Mucosa of descending colon (tissue), 3 donors: Measurements from ENCODE around the gene PRSS57. TPM values are rescaled to one million over a fixed set of nuclear protein-coding genes. Genes with fewer than 3 reads are reported as not detected.

Experiments
- ATAC-seq: fragments of 200-7000 bp; cut with Tn5 transposase; one replicate; pipeline ENCODE4 v1.9.1; 2020; ENCODE audit warnings: mild to moderate bottlenecking, moderate library complexity
- DNase-seq, 3 donors: peaks; one replicate each; pipeline ENCODE4 v3.0.0-alpha.2; 2020
- H3K36me3 ChIP-seq: fragments of 200-600 bp; one replicate; pipeline ENCODE4 v1.8.0; 2021; ENCODE audit warnings: low read depth, mild to moderate bottlenecking
- H3K4me1 ChIP-seq: fragments of 200-600 bp; one replicate; pipeline ENCODE4 v1.8.0; 2021; ENCODE audit warnings: low read depth, mild to moderate bottlenecking
- H3K4me3 ChIP-seq: fragments of 200-600 bp; one replicate; pipeline ENCODE4 v1.8.0; 2021; ENCODE audit warnings: mild to moderate bottlenecking
- H3K9me3 ChIP-seq: fragments of 200-600 bp; one replicate; pipeline ENCODE4 v1.8.0; 2021; ENCODE audit warnings: mild to moderate bottlenecking
- intact Hi-C, 2 donors: fragments of 100-400 bp; cut with DNase I in 1 of 2; cut with micrococcal nuclease in 1 of 2; formaldehyde crosslinking; loops; one replicate each; pipeline versions ENCODE4 v1.11.0 to v1.11.1; 2022; cut with DNase I, micrococcal nuclease
- total RNA-seq, 3 donors: library from RNA; stranded (reverse); fragmentation: NEBNext Ultra II Directional in 2 of 3; extraction: Animal tissue kit (Norgen Biotek cat#: 25700) in 2 of 3; gene quantifications; one replicate each; pipeline versions ENCODE4 v1.2.1 to v1.2.4, GENCODE V29; 2021 to 2023
- TF ChIP-seq, protein P1 (sequence below): fragments of 200-600 bp; IDR thresholded peaks from one replicate; pipeline ENCODE4 v1.8.0; 2022; ENCODE audit warnings: antibody characterized with exemption, mild to moderate bottlenecking
- donor health status: DM: no; HTN: no; CAD: no; lungs with moderate emphysema.
- donor health status: DM: no; HTN: no; CAD: no.
- donor health status: DM: no; HTN: yes; CAD: no.

Gene PRSS57
- total RNA-seq, 3 donors from 2014 or later: not detected

DNA sequence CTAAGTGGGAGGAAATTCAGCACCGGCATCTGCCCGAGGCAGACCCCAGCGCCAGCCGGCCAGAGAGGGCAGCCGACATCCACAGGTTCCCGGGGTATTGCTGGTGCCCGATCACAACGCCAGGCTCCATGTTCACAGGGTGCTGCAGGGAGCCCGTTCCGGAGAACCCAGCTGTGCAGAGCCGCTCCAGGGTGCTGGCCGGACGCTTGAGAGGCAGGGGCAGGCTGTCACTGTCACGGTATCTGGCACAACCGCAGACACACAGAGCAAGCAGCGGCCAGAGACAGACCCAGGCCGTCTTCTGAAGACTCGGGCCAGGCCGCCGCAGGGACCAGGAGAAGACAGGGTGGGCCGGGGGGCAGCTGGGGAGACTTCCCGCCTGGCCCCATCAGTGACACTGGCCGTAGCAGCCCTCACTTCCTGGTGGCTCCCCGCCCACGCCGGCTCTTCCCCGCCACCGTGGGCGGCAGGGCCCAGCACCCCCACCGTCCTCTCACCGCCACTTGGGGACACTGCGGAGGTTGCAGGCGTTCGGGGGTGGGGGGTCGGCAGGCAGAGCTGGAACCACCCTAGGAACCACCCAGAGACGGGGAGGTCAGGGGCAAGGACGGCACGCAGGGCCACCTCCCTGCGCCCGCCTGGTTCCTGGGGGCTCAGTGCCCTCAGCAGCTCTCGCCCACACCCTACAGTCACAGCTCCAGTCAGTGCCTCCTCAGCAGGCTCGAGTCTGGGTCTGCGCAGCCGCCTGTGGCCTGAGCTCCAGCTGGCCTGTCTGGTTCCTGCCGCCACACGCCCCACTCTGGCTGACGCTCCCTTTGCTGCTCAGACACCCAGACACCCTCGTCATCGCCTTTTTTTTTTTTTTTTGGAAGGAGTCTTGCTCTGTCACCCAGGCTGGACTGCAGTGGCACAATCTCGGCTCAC, 36.1 kb downstream of the PRSS57 start:
- no peak overlapping the region for H3K4me3 ChIP-seq
- ATAC-seq (no peak), DNase-seq (peak in 2 of 3 donors; percentile 52 to 76)
- peaks cover 37% of the 10 kb centered on the region for H3K4me1 ChIP-seq
- no peaks in the 10 kb centered on the region for H3K9me3 ChIP-seq
- intact Hi-C loops: no loop called here
- no peaks in the 10 kb centered on the region for H3K36me3 ChIP-seq
- TF ChIP-seq, protein P1, sequence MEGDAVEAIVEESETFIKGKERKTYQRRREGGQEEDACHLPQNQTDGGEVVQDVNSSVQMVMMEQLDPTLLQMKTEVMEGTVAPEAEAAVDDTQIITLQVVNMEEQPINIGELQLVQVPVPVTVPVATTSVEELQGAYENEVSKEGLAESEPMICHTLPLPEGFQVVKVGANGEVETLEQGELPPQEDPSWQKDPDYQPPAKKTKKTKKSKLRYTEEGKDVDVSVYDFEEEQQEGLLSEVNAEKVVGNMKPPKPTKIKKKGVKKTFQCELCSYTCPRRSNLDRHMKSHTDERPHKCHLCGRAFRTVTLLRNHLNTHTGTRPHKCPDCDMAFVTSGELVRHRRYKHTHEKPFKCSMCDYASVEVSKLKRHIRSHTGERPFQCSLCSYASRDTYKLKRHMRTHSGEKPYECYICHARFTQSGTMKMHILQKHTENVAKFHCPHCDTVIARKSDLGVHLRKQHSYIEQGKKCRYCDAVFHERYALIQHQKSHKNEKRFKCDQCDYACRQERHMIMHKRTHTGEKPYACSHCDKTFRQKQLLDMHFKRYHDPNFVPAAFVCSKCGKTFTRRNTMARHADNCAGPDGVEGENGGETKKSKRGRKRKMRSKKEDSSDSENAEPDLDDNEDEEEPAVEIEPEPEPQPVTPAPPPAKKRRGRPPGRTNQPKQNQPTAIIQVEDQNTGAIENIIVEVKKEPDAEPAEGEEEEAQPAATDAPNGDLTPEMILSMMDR: no peak

DNA sequence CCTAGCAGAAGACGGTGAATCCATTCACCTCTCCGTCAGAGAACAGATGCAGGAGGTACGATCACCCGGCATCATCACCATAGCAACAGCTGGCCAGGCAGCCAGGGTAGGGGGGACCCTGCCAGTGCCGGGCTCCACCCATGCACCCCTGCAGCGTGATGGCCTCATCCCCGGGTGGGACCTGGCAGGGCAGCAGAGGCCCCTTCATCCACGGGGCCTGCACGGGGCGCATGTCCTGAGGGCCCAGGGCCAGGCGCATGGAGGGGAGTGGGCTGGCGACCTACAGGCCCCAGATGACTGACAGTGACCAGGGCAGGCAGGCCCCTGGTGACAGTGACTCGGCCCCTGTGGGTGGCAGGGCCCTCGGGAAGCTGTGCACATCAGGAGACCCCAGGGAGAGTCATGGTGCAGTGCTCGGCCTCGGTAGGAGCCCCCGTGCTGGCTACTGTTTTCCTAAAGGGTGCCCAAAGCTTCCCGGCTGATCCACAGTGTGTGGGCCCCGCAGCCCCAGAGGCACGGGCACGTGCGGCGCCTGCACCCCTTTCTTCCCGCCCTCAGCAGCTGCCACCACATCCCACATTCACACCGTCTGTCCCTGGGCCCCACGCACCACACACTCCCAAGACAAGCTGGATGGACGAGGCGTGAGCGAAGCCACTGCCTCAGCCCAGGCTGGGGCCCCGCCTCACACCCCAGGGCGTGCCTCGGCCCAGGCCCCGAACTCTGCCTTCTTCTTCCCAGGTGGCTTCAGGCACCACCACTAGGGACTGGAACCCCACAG, 37.0 kb downstream of the PRSS57 start:
- peaks cover 33% of the 10 kb centered on the region for H3K4me1 ChIP-seq
- DNase-seq (peak in 1 of 3 donors; percentile 54), ATAC-seq (no peak)
- TF ChIP-seq, protein P1: no peak
- H3K36me3 ChIP-seq: no peaks in the 10 kb centered on the region
- H3K9me3 ChIP-seq: no peaks in the 10 kb centered on the region
- H3K4me3 ChIP-seq: no peak overlapping the region
- intact Hi-C loops: no loop called here

DNA sequence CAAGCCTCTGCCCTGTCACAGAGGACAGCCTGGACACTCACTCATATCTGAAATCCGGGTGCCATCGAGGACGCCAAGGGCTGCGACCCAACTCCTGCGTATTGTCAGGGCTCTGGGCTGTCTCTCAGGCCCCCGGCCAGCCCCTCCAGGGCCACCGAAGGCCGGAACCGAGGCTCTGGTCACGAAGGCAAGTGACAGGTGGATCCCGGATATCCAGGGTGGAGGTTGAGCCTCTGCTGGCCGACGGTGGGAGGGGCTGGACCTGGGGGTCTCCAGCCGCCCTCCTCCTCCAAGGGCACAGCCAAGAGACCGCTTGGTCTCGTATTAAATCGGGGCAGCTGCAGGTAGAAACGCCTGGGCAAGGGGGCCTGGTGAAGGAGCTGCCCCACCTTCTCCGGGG, 37.6 kb downstream of the PRSS57 start:
- intact Hi-C loops: no loop called here
- Histone ChIP-seq H3K4me3 (no peak overlapping the region), H3K9me3 (no peaks in the 10 kb centered on the region), H3K4me1 (peaks cover 33% of the 10 kb centered on the region), H3K36me3 (no peaks in the 10 kb centered on the region)
- DNase-seq (peak in 1 of 3 donors; percentile 52), ATAC-seq (no peak)
- TF ChIP-seq, protein P1: no peak

DNA sequence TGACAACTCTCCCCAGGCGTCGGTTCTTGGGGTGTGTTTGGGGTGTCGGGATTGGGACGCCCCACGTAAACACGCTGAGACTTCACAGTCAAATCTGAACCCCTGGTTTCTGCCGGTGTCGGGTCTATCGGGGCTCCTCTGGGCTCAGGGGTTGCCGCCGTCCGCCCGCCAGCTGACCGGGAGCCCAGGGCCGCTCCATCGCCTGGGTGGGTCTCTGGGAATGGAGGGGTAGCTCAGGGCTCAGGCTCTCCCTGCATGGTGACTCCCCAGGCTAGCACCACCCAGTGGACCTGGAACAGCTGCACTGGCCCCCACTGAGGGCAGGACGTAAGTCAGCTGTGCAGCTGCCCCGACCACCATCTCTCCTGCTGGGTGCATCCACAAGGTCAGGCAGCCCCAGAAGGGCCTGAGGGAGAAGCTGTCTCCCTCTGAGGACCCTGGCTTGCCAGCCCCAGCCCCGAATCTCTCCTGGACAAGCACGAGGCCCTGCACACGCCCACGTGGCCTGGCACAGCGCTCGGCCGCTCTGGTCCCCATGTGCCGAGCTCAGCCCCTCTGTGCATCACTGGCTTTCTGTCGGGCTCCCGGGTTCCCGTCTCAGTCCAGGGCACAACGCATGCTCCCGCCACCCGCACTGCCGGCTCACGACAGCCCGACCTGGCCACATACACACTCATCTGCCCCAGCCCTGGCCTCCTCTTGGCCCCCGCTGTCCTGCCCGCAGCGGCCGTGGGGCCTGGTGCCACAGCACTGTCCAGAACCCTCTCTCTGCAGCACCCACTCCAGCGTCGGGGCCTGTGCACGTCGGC, 38.3 kb downstream of the PRSS57 start:
- peaks cover 33% of the 10 kb centered on the region for H3K4me1 ChIP-seq
- TF ChIP-seq, protein P1: no peak
- H3K9me3 ChIP-seq: no peaks in the 10 kb centered on the region
- DNase-seq (peak in 1 of 3 donors; percentile 50), ATAC-seq (no peak)
- H3K36me3 ChIP-seq: no peaks in the 10 kb centered on the region
- H3K4me3 ChIP-seq: no peak overlapping the region
- intact Hi-C loops: no loop called here

DNA sequence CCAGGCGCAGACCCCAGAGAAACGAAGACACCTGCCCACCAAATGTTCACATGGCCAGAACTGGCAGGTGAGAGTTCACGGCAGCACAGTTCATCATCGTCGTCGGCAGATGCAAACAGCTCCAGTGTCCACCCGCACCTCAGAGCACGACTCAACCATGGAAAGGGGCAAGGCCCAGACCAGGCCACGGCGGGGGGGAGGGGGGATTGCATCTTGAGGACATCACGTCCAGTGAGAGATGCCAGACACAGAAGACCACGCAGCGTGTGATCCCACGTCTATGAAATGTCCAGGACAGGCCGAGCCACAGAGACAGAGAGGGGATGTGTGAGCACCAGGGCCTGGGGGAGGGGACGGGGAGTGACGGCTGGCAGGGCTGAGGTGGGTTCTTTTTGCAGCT, 39.6 kb downstream of the PRSS57 start:
- Histone ChIP-seq H3K4me1 (peaks cover 29% of the 10 kb centered on the region), H3K9me3 (no peaks in the 10 kb centered on the region), H3K36me3 (peaks cover 4% of the 10 kb centered on the region), H3K4me3 (no peak overlapping the region)
- peak in 1 of 3 donors; percentile 52 for DNase-seq
- intact Hi-C loops: no loop called here
- TF ChIP-seq, protein P1: no peak
- no peak for ATAC-seq
